Occipital lobe (tissue), 2 donors: ENCODE data around the gene INHBC. TPM values are rescaled to one million over a fixed set of nuclear protein-coding genes. Genes with fewer than 3 reads are reported as not detected.
"Not testable (repeated sequence)": the region's sequence is repeated elsewhere in the genome, so short reads cannot be mapped to it uniquely, and the experiment has no call there.

ENCODE experiments used
- DNase-seq: peaks from one replicate; lab custom pipeline; 2025; lab: John Stamatoyannopoulos, UW
- total RNA-seq: library from RNA; depleted of rRNA; stranded (reverse); fragments of >200 nt; gene quantifications from one replicate; pipeline ENCODE4 v1.2.3, GENCODE V29; 2014

The INHBC gene
- total RNA-seq = not detected

GRCh38 chr12:57434517-57435223 lies at the start of gene INHBC:
TSS of gene INHBC (plus strand) at chr12:57434784. CDS start at chr12:57434887, 103 bp downstream.
- no peak for DNase-seq

DNA sequence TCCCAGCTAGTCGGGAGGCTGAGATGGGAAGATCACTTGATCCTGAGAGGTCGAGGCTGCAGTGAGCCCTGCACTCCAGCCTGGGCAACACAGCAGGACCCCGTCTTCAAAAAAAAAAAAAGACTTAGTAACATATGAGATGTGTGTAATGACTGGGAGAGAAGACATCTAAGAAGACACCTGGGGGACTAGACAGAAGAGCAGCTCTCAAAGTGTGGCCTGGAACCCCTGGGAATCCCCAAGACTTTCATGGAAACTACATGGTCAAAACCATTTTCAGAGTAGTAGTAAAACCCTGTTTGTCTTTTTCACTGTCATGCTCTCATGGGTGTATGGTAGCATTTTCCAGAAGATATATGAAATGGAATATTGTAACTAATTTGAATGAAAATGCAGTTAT lies 49.0 kb upstream of the INHBC start:
- no peak for DNase-seq

GRCh38 chr12:57386187-57386720 lies 48.3 kb upstream of the INHBC start:
- DNase-seq = no peak

GRCh38 chr12:57388425-57388824 lies 46.2 kb upstream of the INHBC start:
- DNase-seq = no peak

- DNase-seq = no peak
These were observed 45.6 kb upstream of the INHBC start for GRCh38 chr12:57389033-57389432.

DNA sequence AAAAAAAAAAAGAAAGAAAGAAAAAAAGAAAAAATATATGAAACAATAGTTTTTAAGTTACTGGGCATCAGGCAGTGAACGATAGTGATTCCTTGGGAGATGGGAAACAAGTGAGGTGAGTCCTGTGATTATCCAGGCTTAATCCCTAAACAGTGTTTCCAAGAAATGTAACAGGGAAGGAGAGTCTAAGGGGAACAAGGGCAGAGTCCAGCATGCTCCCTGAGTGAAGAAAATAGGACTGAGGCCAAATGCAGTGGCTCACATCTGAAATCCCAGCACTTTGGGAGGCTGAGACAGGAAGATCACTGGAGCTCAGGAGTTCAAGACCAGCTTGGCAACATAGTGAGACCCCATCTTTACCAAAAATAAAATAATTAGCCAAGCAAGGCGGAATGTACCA lies 44.4 kb upstream of the INHBC start:
- DNase-seq = no peak

GRCh38 chr12:57395121-57395520 lies 39.5 kb upstream of the INHBC start:
- DNase-seq = no peak

DNA sequence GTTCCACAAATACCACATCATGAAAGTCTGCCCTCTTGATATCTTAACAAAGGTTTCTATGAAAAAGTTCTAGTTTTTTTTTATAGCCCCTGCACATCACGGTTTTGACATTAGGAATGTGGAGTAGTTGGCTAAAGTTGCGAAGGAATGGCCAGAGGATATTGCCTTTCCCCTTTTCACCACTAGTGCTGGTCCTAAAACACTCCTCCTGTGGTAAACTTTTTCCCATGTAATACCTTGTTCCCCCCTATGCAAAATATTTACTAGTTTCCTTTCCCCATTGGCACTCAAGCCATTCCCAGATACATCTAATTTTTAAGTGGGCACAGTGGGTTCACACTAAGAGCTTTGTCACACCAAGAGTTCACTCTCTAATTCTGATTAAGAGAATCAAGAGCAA lies 37.1 kb upstream of the INHBC start:
- DNase-seq = no peak

- DNase-seq = not testable (repeated sequence)
These were observed 34.7 kb upstream of the INHBC start for GRCh38 chr12:57399718-57400463.

GRCh38 chr12:57401165-57401564 lies 33.4 kb upstream of the INHBC start:
- no peak for DNase-seq

GRCh38 chr12:57402156-57402555 lies 32.4 kb upstream of the INHBC start:
- DNase-seq = not testable (repeated sequence)

DNA sequence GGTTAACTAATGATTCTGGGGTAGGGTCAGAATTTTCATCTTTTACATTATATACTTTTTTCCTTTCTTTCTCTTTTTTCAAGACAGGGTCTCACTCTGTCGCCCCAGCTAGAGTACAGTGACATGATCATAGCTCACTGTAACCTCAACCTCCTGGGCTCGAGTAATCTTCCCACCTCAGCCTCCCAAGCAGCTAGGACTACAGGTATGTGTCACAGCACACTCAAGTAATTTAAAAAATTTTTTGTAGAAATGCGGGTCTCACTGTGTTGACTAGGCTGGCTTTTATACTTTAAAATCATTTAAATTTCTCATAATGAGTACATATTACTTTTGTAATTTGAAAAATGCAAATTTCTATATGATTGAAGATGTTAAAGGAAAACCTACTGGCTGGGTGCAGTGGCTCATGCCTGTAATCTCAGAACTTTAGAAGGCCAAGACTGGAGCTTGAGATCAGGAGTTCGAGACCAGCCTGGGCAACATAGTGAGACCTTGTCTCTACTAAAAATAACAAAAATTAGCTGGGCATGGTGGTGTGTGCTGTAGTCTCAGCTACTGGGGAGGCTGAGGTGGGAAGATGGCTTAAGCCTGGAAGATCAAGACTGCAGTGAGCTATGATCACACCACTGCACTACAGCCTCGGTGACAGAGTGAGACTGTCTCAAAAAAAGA lies 29.5 kb upstream of the INHBC start:
- no peak for DNase-seq

- DNase-seq = no peak
These were observed 24.1 kb upstream of the INHBC start for GRCh38 chr12:57410534-57410933.

GRCh38 chr12:57414160-57414559 lies 20.4 kb upstream of the INHBC start:
- DNase-seq = not testable (repeated sequence)

DNA sequence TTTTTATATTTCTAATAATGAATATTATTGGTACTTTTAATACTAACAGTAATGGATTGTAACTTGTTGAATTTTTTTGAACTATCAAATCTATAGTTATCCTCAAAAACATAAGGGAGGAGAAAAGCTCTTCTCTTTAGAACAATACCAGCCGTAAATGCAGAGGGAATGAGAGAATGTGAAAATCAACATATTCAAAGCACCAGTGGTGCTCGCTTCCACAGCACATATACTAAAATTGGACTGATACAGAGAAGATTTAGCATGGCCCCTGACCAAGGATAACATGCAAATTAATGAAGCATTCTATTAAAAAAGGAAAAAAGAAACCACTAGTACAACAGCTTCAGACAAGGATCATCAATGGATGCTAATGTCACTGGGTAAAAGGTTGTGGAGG lies 19.5 kb upstream of the INHBC start:
- DNase-seq = no peak

- no peak for DNase-seq
These were observed 18.3 kb upstream of the INHBC start for GRCh38 chr12:57416039-57416996.

DNA sequence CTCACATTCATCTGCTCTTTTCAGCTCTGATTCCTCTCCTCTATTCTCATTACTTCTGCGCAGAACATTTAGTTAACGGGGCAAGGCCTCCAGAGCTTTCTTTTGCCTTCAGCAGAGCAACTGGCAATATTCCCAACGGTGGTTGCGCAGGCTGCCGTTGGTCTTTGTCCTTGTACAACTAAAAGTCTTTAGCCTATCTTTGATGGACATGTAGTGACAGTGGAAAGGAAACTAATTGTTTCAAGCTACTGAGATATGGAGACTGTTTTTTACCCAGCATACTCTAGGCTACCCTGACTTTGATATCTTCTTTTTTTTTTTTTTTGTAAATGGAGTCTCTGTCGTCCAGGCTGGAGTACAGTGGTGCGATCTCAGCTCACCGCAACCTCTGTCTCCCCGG lies 16.3 kb upstream of the INHBC start:
- no peak for DNase-seq

DNA sequence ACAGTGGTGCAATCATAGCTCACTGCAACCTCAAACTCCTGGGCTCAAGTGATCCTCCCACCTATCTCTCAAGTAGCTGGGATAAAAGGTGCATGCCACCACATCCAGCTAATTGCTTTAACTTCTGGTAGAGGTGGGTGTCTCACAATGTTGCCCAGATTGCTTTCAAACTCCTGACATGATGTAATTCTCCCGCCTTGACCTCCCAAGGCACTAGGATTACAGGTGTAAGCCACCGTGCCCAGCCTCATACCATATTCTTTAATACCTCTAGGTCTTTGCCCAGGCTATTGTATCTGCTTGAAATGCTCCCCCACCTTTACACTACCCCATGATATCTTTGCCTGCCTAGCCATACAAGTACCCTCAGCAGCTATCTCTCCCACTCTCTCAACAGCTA lies 15.1 kb upstream of the INHBC start:
- no peak for DNase-seq

GRCh38 chr12:57420482-57420881 lies 14.1 kb upstream of the INHBC start:
- no peak for DNase-seq

GRCh38 chr12:57426948-57427347 lies 7.6 kb upstream of the INHBC start:
- DNase-seq = not testable (repeated sequence)

DNA sequence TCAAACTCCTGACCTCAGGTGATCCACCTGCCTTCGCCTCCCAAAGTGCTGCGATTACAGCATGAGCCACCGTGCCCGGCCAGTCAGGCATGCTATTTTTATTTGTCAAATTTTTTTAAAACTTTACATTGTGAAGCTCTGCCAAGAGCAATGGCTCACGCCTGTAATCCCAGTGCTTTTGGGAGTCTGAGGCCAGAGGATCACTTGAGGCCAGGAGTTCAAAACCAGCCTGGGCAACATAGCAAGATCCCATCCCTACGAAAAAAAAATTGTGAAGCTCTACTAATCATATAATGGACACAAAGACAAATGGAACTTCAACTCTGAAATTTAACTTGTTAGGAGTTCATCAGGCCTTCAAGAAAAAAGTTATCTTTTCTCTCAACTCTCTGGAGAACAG lies 5.6 kb upstream of the INHBC start:
- DNase-seq = no peak
